HL-60 (cell line): Measurements from ENCODE around the gene KIF27.
"Not testable (repeated sequence)": the region's sequence is repeated elsewhere in the genome, so short reads cannot be mapped to it uniquely, and the experiment has no call there.

ENCODE experiments used
- TF ChIP-seq, protein P1 (sequence below): IDR thresholded peaks from one replicate; pipeline ENCODE4 v1.5.1; 2011; ENCODE audit warnings: low read length, control low read depth, inconsistent platforms; ENCODE audit not compliant: insufficient read depth
- TF ChIP-seq, protein P2 (sequence below): IDR thresholded peaks from 2 replicates; pipeline ENCODE4 v1.6.1; 2012; ENCODE audit warnings: low read depth; ENCODE audit not compliant: insufficient replicate concordance

DNA sequence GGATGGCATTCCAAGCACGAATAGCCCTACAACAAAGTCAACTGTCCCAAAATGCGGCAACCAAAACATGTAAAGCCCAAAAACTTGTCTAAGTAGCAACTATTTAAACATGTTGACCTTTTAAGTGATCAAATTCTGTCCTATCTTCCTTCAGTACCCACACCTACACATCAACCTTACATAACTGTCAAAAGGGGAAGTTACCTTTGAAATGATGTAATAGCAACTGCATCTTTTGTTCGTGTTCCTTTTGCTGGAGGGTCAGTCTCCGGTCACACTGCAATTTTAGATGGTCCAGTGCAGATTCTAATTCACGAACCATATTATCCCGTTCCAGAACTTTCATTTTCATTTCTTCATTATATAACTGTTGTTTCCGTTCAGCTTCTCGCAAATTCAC, 71.3 kb downstream of the KIF27 start:
- TF ChIP-seq, protein P1, sequence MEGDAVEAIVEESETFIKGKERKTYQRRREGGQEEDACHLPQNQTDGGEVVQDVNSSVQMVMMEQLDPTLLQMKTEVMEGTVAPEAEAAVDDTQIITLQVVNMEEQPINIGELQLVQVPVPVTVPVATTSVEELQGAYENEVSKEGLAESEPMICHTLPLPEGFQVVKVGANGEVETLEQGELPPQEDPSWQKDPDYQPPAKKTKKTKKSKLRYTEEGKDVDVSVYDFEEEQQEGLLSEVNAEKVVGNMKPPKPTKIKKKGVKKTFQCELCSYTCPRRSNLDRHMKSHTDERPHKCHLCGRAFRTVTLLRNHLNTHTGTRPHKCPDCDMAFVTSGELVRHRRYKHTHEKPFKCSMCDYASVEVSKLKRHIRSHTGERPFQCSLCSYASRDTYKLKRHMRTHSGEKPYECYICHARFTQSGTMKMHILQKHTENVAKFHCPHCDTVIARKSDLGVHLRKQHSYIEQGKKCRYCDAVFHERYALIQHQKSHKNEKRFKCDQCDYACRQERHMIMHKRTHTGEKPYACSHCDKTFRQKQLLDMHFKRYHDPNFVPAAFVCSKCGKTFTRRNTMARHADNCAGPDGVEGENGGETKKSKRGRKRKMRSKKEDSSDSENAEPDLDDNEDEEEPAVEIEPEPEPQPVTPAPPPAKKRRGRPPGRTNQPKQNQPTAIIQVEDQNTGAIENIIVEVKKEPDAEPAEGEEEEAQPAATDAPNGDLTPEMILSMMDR = not testable (repeated sequence)
- TF ChIP-seq, protein P2, sequence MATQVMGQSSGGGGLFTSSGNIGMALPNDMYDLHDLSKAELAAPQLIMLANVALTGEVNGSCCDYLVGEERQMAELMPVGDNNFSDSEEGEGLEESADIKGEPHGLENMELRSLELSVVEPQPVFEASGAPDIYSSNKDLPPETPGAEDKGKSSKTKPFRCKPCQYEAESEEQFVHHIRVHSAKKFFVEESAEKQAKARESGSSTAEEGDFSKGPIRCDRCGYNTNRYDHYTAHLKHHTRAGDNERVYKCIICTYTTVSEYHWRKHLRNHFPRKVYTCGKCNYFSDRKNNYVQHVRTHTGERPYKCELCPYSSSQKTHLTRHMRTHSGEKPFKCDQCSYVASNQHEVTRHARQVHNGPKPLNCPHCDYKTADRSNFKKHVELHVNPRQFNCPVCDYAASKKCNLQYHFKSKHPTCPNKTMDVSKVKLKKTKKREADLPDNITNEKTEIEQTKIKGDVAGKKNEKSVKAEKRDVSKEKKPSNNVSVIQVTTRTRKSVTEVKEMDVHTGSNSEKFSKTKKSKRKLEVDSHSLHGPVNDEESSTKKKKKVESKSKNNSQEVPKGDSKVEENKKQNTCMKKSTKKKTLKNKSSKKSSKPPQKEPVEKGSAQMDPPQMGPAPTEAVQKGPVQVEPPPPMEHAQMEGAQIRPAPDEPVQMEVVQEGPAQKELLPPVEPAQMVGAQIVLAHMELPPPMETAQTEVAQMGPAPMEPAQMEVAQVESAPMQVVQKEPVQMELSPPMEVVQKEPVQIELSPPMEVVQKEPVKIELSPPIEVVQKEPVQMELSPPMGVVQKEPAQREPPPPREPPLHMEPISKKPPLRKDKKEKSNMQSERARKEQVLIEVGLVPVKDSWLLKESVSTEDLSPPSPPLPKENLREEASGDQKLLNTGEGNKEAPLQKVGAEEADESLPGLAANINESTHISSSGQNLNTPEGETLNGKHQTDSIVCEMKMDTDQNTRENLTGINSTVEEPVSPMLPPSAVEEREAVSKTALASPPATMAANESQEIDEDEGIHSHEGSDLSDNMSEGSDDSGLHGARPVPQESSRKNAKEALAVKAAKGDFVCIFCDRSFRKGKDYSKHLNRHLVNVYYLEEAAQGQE = not testable (repeated sequence)
